BE2C (cell line): ENCODE results near the gene PRSS37.

ENCODE experiments used
- DNase-seq: peaks from one replicate; pipeline ENCODE4 v3.0.0-alpha.2; 2020
- H3K27me3 ChIP-seq: fragments of 250-450 bp; sonication (Bioruptor Pico); 2 replicates; pipeline ENCODE4 v1.5.1; 2020; ENCODE audit warnings: mild to moderate bottlenecking
- H3K36me3 ChIP-seq: fragments of 250-450 bp; sonication (Bioruptor Pico); 2 replicates; pipeline ENCODE4 v1.5.1; 2020; ENCODE audit warnings: mild to moderate bottlenecking
- H3K4me1 ChIP-seq: fragments of 250-450 bp; sonication (Bioruptor Pico); 2 replicates; pipeline ENCODE4 v1.5.1; 2020
- H3K4me3 ChIP-seq: 2 replicates; pipeline ENCODE4 v1.5.1; 2011; ENCODE audit warnings: low read depth, low read length
- H3K9me3 ChIP-seq: fragments of 250-450 bp; sonication (Bioruptor Pico); 2 replicates; pipeline ENCODE4 v1.5.1; 2020
- TF ChIP-seq, protein P1 (sequence below): IDR thresholded peaks from 2 replicates; pipeline ENCODE4 v1.5.1; 2012; ENCODE audit warnings: mild to moderate bottlenecking, low read depth, low read length

The PRSS37 gene

GRCh38 chr7:141847996-141848395 lies 6.7 kb upstream of the PRSS37 start:
- Histone ChIP-seq H3K36me3 (no peaks in the 10 kb centered on the region), H3K9me3 (no peaks in the 10 kb centered on the region), H3K4me3 (no peak overlapping the region), H3K27me3 (no peaks in the 10 kb centered on the region; the same call in 1 of the 2 replicates), H3K4me1 (no peaks in the 10 kb centered on the region)
- TF ChIP-seq, protein P1, sequence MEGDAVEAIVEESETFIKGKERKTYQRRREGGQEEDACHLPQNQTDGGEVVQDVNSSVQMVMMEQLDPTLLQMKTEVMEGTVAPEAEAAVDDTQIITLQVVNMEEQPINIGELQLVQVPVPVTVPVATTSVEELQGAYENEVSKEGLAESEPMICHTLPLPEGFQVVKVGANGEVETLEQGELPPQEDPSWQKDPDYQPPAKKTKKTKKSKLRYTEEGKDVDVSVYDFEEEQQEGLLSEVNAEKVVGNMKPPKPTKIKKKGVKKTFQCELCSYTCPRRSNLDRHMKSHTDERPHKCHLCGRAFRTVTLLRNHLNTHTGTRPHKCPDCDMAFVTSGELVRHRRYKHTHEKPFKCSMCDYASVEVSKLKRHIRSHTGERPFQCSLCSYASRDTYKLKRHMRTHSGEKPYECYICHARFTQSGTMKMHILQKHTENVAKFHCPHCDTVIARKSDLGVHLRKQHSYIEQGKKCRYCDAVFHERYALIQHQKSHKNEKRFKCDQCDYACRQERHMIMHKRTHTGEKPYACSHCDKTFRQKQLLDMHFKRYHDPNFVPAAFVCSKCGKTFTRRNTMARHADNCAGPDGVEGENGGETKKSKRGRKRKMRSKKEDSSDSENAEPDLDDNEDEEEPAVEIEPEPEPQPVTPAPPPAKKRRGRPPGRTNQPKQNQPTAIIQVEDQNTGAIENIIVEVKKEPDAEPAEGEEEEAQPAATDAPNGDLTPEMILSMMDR: no peak
- no peak for DNase-seq

- H3K4me1 ChIP-seq: no peaks in the 10 kb centered on the region
- H3K27me3 ChIP-seq: no peaks in the 10 kb centered on the region; the same call in 1 of the 2 replicates
- TF ChIP-seq, protein P1: no peak
- no peaks in the 10 kb centered on the region for H3K36me3 ChIP-seq
- no peak overlapping the region for H3K4me3 ChIP-seq
- DNase-seq: no peak
- H3K9me3 ChIP-seq: no peaks in the 10 kb centered on the region
Measured at GRCh38 chr7:141844256-141844655, 3.0 kb upstream of the PRSS37 start.

- Histone ChIP-seq H3K4me1 (no peaks in the 10 kb centered on the region), H3K27me3 (no peaks in the 10 kb centered on the region), H3K4me3 (no peak overlapping the region), H3K36me3 (no peaks in the 10 kb centered on the region), H3K9me3 (no peaks in the 10 kb centered on the region)
- TF ChIP-seq, protein P1: no peak
- no peak for DNase-seq
Measured at GRCh38 chr7:141842904-141843303, 1.6 kb upstream of the PRSS37 start.

GRCh38 chr7:141840708-141841107 lies 577 bp downstream of the PRSS37 start:
- TF ChIP-seq, protein P1: no peak
- Histone ChIP-seq H3K4me1 (no peaks in the 10 kb centered on the region), H3K4me3 (no peak overlapping the region), H3K36me3 (no peaks in the 10 kb centered on the region), H3K9me3 (no peaks in the 10 kb centered on the region), H3K27me3 (no peaks in the 10 kb centered on the region)
- DNase-seq: no peak

- TF ChIP-seq, protein P1: no peak
- Histone ChIP-seq H3K9me3 (no peaks in the 10 kb centered on the region), H3K36me3 (no peaks in the 10 kb centered on the region), H3K27me3 (no peaks in the 10 kb centered on the region), H3K4me1 (no peaks in the 10 kb centered on the region), H3K4me3 (no peak overlapping the region)
- DNase-seq: no peak
Measured at GRCh38 chr7:141839256-141839655, 2.0 kb downstream of the PRSS37 start.

DNA sequence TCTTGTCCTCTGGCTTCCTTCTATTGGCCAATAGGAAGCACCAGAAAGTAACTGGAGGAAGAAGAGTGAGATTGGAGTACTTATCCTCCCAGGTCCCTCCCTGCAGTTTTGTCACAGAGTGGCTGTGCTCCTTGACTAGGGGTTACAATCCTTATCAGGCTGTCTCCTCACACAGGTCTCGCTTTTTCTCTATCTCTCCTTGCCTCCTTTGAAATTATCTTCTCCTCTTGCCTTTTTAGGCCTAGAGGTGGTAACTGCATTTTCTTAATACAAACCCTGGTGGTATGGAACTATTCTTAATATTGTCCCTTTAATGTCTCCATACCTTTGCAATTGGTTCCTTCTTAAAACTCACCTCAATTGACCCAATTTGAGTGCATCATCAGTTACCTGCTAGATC lies 2.7 kb downstream of the PRSS37 start:
- H3K27me3 ChIP-seq: no peaks in the 10 kb centered on the region
- no peaks in the 10 kb centered on the region for H3K9me3 ChIP-seq
- no peak for DNase-seq
- TF ChIP-seq, protein P1: no peak
- H3K36me3 ChIP-seq: no peaks in the 10 kb centered on the region
- H3K4me3 ChIP-seq: no peak overlapping the region
- no peaks in the 10 kb centered on the region for H3K4me1 ChIP-seq
